ENCODE data around the gene RNPEPL1.

Gene RNPEPL1

GRCh38 chr2:240593703-240594451 lies 25.6 kb downstream of the RNPEPL1 start:
- DNase-seq, result no peak

GRCh38 chr2:240594511-240595380 lies 26.5 kb downstream of the RNPEPL1 start:
- no peak for DNase-seq

DNA sequence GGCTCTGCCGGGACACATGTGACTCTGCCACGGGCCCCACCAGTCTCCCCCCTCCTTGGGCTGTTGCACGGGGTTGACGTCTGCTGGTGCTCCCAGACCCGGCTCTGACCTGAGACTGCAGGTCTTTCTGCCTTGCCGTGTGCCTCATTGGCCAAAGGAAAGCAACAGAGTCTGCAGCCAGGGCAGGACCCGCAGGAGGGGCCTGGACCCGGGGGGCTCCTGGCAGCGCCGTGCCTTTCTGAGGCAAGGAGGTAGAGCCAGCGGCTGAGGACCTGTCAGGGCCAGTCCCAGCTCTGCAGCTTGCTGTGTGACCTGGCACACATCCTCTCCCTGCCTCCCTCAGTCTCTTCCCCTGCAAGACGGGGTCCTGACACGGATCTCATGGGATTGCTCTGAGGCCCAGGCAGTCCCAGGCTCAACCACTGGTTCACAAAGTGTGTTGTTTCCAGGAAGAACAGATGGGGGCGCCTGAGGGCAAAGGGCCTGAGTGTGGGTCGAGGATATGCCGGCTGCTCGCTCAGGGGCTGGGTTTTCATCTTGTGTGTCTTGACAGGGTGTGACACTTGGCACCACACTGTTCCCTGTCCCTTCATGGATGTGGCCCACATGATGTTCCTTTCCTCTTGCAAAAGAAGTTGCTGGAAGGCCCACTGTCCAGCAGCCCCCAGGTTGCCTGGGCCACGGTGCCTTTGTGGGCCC lies 27.2 kb downstream of the RNPEPL1 start:
- no peak for DNase-seq

DNA sequence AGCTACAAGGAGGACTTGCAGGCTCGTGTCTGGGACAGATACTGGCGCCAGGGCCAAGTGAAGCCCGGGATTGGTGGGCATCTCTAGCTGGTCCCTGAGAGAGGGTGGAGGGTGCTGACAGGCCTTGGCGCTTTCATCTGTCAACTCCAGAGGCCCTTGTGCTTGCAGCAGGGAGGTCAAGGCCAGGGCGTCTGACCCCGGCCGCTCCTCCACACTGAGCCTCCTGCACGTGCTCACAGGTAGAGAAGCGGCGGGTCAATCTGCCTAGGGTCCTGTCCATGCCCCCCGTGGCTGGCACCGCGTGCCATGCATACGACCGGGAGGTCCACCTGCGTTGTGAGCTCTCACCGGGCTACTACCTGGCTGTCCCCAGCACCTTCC lies 27.8 kb downstream of the RNPEPL1 start:
- DNase-seq, result no peak

DNA sequence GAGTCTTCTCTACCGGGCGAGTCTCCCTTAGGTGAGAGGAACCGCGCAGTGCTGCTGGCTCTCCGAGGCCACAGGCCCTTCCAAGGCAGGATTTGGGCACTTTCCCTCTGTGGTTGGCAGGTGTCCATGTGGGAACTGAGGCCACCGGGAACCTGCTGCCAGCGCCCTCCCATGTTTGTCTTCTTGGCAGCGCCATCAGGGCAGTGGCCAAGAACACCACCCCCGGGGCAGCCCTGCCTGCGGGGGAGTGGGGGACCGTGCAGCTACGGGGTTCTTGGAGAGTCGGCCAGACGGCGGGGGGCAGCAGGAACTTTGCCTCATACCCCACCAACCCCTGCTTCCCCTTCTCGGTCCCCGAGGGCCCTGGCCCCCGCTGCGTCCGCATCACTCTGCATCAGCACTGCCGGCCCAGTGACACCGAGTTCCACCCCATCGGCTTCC lies 28.2 kb downstream of the RNPEPL1 start:
- DNase-seq, result no peak

DNA sequence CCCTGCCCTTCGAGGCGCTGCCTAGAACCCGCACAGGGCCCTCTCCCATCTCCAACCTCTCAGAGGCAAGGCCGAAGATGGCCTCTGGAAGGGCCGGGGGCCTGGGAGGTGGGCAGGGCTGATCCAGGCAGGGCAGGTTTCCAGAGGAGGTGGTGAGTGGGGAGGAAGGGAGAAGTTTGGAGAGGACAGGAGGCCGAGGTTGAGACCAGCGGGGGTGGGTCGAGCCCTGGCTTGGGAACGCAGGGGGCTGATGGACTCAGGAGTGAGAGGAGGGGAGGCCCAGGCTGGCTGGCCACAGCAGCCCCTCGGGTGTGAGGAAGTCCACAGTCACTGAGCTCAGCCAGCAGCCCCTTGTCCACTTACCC lies 28.8 kb downstream of the RNPEPL1 start:
- no peak for DNase-seq

DNA sequence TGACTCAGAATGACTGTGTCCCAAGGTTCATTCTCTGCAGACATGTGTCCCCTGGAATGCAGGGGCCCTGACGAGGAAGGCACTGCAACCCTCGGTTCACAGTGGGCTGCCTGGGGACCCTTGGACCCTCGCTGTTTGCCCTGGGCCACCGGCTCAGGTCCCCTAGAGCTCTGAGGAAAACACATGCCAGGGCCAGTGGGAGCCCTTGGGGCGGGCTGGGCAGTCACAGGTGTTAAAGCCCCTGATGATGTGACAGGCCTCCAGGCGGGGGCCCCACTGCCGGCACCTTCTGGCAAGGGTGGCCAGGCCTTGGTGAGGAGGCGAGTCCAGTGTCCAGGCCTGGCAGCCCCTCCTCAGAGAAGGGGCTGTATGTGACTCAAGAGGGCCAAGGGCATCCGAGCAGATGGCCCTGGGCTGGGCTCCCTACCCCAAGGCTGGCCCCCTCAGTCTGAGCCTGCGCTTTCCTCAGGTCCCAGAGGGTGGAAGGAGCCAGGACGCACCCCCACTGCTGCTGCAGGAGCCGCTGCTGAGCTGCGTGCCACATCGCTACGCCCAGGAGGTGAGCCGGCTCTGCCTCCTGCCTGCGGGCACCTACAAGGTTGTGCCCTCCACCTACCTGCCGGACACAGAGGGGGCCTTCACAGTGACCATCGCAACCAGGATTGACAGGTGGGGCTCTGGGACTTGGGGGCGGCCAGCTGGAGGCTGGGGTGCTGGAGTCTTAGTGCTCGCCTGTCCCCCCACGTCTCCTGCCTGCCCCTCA lies 29.3 kb downstream of the RNPEPL1 start:
- no peak for DNase-seq

GRCh38 chr2:240598311-240598911 lies 30.1 kb downstream of the RNPEPL1 start:
- DNase-seq, result no peak

DNA sequence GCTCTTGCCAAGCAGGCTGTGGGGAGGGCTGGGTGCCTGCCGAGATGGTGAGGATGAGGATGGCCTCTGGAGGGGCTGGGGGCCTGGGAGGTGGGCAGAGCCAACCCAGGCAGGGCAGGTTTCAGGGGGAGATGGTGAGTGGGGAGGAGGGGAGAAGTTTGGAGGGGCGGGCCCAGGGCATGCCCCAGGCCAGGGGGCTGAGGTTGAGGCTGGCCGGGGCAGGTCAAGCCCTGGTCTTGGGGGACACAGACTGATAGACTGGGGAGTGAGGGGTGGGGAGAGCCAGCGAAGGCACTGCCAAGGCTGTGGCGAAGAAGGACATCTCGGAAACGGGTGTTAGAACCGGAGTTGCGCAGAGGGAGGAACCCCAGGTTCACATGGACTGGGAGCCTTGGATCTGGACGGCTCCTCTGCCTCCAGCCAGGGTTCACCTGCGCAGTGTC lies 30.9 kb downstream of the RNPEPL1 start:
- no peak for DNase-seq

GRCh38 chr2:240600451-240600961 lies 32.2 kb downstream of the RNPEPL1 start:
- no peak for DNase-seq

GRCh38 chr2:240601061-240601830 lies 33.0 kb downstream of the RNPEPL1 start:
- no peak for DNase-seq

DNA sequence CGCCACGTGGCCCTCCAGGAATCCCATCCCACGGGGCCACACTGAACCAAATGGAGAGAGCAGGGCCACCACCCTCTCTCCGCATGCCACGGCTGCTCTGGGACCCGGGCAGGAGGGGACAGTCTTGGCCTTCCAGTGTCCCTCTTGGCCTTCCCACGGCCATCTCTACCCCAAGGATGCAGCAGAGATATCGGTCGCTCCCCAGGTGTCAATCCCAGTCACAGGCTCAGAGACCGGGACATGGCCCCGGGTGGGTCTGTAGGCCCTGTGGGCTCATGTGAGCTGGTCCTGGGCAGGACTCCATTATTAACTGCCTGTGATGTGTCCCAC lies 33.5 kb downstream of the RNPEPL1 start:
- DNase-seq, result no peak

DNA sequence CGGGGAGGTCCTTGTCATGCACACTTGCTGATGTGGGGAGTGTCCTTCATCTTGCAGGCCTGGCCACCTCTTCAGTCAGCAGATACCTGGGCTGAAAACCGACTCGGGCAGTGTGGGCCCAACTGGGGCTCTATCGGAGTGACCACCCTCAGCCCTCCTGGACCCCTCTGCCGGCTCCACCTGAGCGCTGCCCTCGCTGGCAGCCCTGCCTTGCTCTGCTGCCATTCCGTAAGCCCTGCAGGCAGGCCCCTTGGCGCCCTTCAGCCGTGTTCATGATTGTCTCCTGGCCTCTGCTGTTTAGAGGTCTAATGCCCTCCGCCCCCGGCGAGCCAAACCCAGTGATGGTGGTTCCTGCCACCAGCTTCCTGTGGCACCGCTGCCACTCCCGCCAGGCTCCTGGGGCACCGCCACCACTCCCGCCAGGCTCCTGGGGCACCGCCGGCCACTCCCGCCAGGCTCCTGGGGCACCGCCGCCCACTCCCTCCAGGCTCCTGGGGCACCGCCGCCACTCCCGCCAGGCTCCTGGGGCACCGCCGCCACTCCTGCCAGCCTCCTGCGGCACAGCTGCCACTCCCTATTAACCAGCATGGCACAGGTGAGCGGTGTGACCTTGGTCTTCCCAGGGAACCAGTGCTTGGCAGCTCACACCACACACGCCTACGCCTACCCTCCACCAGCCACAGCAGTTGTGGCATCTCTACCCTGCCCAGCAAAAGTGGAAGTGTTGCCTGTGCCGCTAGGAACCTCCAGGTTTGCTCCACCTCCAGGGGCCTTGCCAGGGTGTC lies 34.2 kb downstream of the RNPEPL1 start:
- DNase-seq, result no peak

GRCh38 chr2:240603081-240603835 lies 35.0 kb downstream of the RNPEPL1 start:
- DNase-seq, result no peak

GRCh38 chr2:240603846-240604245 lies 35.6 kb downstream of the RNPEPL1 start:
- no peak for DNase-seq

DNA sequence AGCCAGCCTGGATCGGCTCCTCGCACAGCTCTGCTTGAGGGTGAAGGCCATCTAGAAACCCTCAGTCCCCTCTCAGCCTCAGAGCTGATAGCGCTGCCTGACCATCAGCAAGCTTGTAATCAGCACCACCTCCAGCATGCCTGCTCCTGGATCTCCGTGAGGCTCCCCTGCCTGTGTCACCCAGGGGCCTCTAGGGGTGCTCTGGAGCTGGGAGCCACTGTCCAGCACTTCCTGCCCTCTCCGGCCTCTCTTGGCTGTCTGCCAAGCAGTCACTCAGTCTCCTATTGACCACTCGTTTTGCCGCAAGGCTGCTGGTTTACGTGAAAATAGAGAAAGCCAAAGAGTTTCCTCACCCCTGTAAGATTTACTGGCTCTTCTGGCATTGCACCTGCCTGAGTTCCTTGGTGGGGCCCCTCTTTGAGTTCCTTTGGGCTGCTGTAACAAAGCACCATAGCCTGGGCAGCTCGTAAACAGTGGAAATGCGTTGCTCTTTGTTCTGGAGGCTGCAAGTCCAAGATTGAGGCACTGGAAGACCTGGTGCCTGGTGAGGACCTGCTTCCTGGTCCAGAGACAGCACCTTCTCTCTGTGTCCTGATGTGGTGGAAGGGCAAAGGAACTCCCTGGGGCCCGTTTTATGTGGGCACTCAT lies 36.1 kb downstream of the RNPEPL1 start:
- no peak for DNase-seq

DNA sequence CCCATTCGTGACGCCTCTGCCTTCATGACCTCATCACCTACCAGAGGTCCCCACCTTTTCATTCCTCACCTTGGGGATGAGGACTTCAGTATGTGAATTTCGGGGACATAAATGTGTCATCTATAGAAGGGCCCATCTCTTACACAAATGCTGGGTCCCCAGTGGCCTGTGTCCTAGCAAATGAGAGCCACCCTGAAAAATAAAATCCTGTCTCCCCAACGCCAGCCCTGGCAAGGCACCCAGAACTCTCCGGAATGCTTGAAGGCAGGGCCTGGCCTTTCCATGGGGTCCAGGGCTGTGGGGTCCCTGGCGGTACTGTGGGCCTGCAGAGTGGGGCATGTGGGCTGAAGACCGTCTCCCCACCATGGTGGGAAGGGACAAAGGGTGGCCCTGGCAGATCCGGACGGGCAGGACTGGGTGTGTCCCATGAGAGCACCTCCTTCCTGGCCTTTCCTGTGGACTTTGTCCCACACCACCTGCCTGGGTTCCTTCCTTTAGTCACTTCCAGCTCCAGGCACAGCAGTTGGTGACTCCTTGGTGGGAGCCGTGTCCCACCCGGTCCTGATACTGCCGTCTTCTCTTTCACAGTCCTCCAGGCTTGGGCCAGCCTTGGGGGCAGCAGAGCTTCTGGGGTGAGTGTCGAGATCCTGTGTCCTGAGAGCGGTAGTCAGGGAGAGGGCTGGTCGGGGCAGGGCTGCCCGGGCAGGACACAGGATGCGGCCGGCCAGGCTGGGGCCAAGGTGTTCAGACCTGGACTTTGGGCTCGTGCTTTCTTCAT lies 36.8 kb downstream of the RNPEPL1 start:
- no peak for DNase-seq
